GM19468 (cell line): ENCODE measurements around the gene EXOSC6.
"Not testable (repeated sequence)": the region's sequence is repeated elsewhere in the genome, so short reads cannot be mapped to it uniquely, and the experiment has no call there.

Experiments
- ATAC-seq: cut with Tn5 transposase; IDR thresholded peaks from one replicate; pipeline ENCODE4 v1.9.1; 2021; ENCODE audit warnings: mild to moderate bottlenecking, moderate library complexity, moderate number of reproducible peaks; ENCODE audit not compliant: unreplicated experiment; ENCODE audit errors: extremely low read depth

The EXOSC6 gene

GRCh38 chr16:70255574-70255973, 3.8 kb upstream of the EXOSC6 start:
- ATAC-seq = no peak

GRCh38 chr16:70254965-70255286, 3.2 kb upstream of the EXOSC6 start:
- no peak for ATAC-seq

- ATAC-seq = no peak
Observed at GRCh38 chr16:70254180-70254964, 2.6 kb upstream of the EXOSC6 start.

GRCh38 chr16:70253291-70254106, 1.8 kb upstream of the EXOSC6 start:
- ATAC-seq = no peak

- ATAC-seq = no peak
Observed at GRCh38 chr16:70252355-70252988, 732 bp upstream of the EXOSC6 start.

- peak; percentile 20 for ATAC-seq
Observed at GRCh38 chr16:70250748-70251628, 752 bp downstream of the EXOSC6 start.

- not testable (repeated sequence) for ATAC-seq
Observed at GRCh38 chr16:70249697-70250096, 2.0 kb downstream of the EXOSC6 start.

- ATAC-seq = not testable (repeated sequence)
Observed at GRCh38 chr16:70238773-70239172, 13.0 kb downstream of the EXOSC6 start.

- not testable (repeated sequence) for ATAC-seq
Observed at GRCh38 chr16:70231831-70232230, 19.9 kb downstream of the EXOSC6 start.

GRCh38 chr16:70226024-70226423, 25.7 kb downstream of the EXOSC6 start:
- not testable (repeated sequence) for ATAC-seq

- not testable (repeated sequence) for ATAC-seq
Observed at GRCh38 chr16:70225430-70225829, 26.3 kb downstream of the EXOSC6 start.

- ATAC-seq = not testable (repeated sequence)
Observed at GRCh38 chr16:70224645-70225044, 27.1 kb downstream of the EXOSC6 start.

- not testable (repeated sequence) for ATAC-seq
Observed at GRCh38 chr16:70223971-70224513, 27.7 kb downstream of the EXOSC6 start.

- not testable (repeated sequence) for ATAC-seq
Observed at GRCh38 chr16:70223216-70223615, 28.5 kb downstream of the EXOSC6 start.

GRCh38 chr16:70222574-70222973, 29.2 kb downstream of the EXOSC6 start:
- ATAC-seq = not testable (repeated sequence)

GRCh38 chr16:70218586-70218985, 33.2 kb downstream of the EXOSC6 start:
- ATAC-seq = not testable (repeated sequence)

- ATAC-seq = not testable (repeated sequence)
Observed at GRCh38 chr16:70206382-70206781, 45.4 kb downstream of the EXOSC6 start.

GRCh38 chr16:70204668-70205405, 46.9 kb downstream of the EXOSC6 start:
- not testable (repeated sequence) for ATAC-seq

- not testable (repeated sequence) for ATAC-seq
Observed at GRCh38 chr16:70204010-70204409, 47.7 kb downstream of the EXOSC6 start.
